Stimulated activated CD4-positive, alpha-beta T cell treated with anti-CD3 and anti-CD28 coated beads, Interleukin-2, amount 100 ng/mL, for 24 hours (primary cell): ENCODE data around the gene TOMT.

ENCODE experiments used
- DNase-seq, 2 donors: peaks; one replicate each; pipeline ENCODE4 v3.0.0-alpha.2; 2020

Gene TOMT

GRCh38 chr11:72088076-72088808, 17.5 kb upstream of the TOMT start:
- no peak for DNase-seq

GRCh38 chr11:72091292-72091691, 14.4 kb upstream of the TOMT start:
- DNase-seq, result peak; percentile 62 to 72

GRCh38 chr11:72098741-72099140, 7.0 kb upstream of the TOMT start:
- no peak for DNase-seq

GRCh38 chr11:72100009-72100408, 5.7 kb upstream of the TOMT start:
- DNase-seq, result no peak

- DNase-seq, result no peak
These were observed 5.3 kb upstream of the TOMT start for GRCh38 chr11:72100462-72100861.

- no peak for DNase-seq
These were observed 3.6 kb upstream of the TOMT start for GRCh38 chr11:72102162-72102561.

GRCh38 chr11:72102631-72102945, 3.1 kb upstream of the TOMT start:
- no peak for DNase-seq

- DNase-seq, result peak; percentile 98 to 99
These were observed 2.6 kb upstream of the TOMT start, which contains the start of gene LAMTOR1 for GRCh38 chr11:72102946-72103753. LAMTOR1 (minus strand) TSS chr11:72103297; CDS start chr11:72103224, 73 bp downstream.

- DNase-seq, result no peak
These were observed 2.0 kb upstream of the TOMT start for GRCh38 chr11:72103754-72104167.

- no peak for DNase-seq
These were observed 5.8 kb downstream of the TOMT start for GRCh38 chr11:72111300-72112142.

GRCh38 chr11:72112143-72112977, 6.6 kb downstream of the TOMT start, which contains the start of gene ANAPC15:
ANAPC15 (minus strand) TSS chr11:72112695; CDS start chr11:72111276, 1,419 bp downstream.
- DNase-seq, result peak; percentile 98 to 99

- no peak for DNase-seq
These were observed 7.5 kb downstream of the TOMT start for GRCh38 chr11:72112978-72113808.

- DNase-seq, result no peak
These were observed 8.8 kb downstream of the TOMT start for GRCh38 chr11:72114570-72114969.

GRCh38 chr11:72116019-72116755, 10.5 kb downstream of the TOMT start:
- no peak for DNase-seq

GRCh38 chr11:72119198-72119597, 13.5 kb downstream of the TOMT start:
- DNase-seq, result no peak

- no peak for DNase-seq
These were observed 15.2 kb downstream of the TOMT start for GRCh38 chr11:72120930-72121329.

GRCh38 chr11:72122607-72123006, 16.9 kb downstream of the TOMT start:
- DNase-seq, result no peak

GRCh38 chr11:72123117-72123653, 17.5 kb downstream of the TOMT start:
- no peak for DNase-seq

- no peak for DNase-seq
These were observed 18.3 kb downstream of the TOMT start for GRCh38 chr11:72124046-72124445.

GRCh38 chr11:72125956-72126355, 20.2 kb downstream of the TOMT start:
- DNase-seq, result no peak
